Measurements from ENCODE around the gene CD300LF. TPM values are rescaled to one million over a fixed set of nuclear protein-coding genes. Genes with fewer than 3 reads are reported as not detected.
A peak's percentile ranks its signal among the peaks of the same experiment; 100 is the strongest.

Gene CD300LF
- total RNA-seq, 1 donor from 2014 or later, result 2.5 TPM

- no peak for DNase-seq (ENCODE audit: low spot score)
Observed at GRCh38 chr17:74745548-74746177, 32.9 kb upstream of the CD300LF start.

- peak; percentile 91 for DNase-seq (ENCODE audit: low spot score)
Observed at GRCh38 chr17:74744714-74745547, 32.2 kb upstream of the CD300LF start.

GRCh38 chr17:74744349-74744713 lies 31.6 kb upstream of the CD300LF start:
- DNase-seq (ENCODE audit: low spot score), result no peak

GRCh38 chr17:74743755-74744154 lies 31.0 kb upstream of the CD300LF start:
- no peak for DNase-seq (ENCODE audit: low spot score)

GRCh38 chr17:74742978-74743545 lies 30.3 kb upstream of the CD300LF start:
- no peak for DNase-seq (ENCODE audit: low spot score)

- no peak for DNase-seq (ENCODE audit: low spot score)
Observed at GRCh38 chr17:74742153-74742515, 29.4 kb upstream of the CD300LF start.

GRCh38 chr17:74740641-74741387 lies 28.1 kb upstream of the CD300LF start:
- DNase-seq (ENCODE audit: low spot score), result no peak

GRCh38 chr17:74740173-74740572 lies 27.4 kb upstream of the CD300LF start:
- no peak for DNase-seq (ENCODE audit: low spot score)

- no peak for DNase-seq (ENCODE audit: low spot score)
Observed at GRCh38 chr17:74739227-74739831, 26.6 kb upstream of the CD300LF start.

- peak; percentile 61 for DNase-seq (ENCODE audit: low spot score)
Observed at GRCh38 chr17:74738051-74738996, 25.6 kb upstream of the CD300LF start.

- no peak for DNase-seq (ENCODE audit: low spot score)
Observed at GRCh38 chr17:74737299-74738050, 24.8 kb upstream of the CD300LF start.

GRCh38 chr17:74736513-74737298 lies 24.0 kb upstream of the CD300LF start, which contains the start of gene RAB37:
Gene RAB37 (plus strand): TSS chr17:74737256. CDS start chr17:74737273, 17 bp downstream.
- DNase-seq (ENCODE audit: low spot score), result peak; percentile 43

GRCh38 chr17:74734256-74734655 lies 21.5 kb upstream of the CD300LF start:
- DNase-seq (ENCODE audit: low spot score), result no peak

GRCh38 chr17:74733365-74734122 lies 20.8 kb upstream of the CD300LF start:
- no peak for DNase-seq (ENCODE audit: low spot score)

- DNase-seq (ENCODE audit: low spot score), result no peak
Observed at GRCh38 chr17:74732042-74732867, 19.5 kb upstream of the CD300LF start.

- no peak for DNase-seq (ENCODE audit: low spot score)
Observed at GRCh38 chr17:74731347-74731605, 18.6 kb upstream of the CD300LF start.

GRCh38 chr17:74730491-74731346 lies 18.0 kb upstream of the CD300LF start:
- DNase-seq (ENCODE audit: low spot score), result no peak

Data from ureter (tissue), 1 donor.